GM21619 (cell line): ENCODE results near the gene SORCS2.

Experiments
- ATAC-seq: cut with Tn5 transposase; IDR thresholded peaks from one replicate; pipeline ENCODE4 v1.9.1; 2021; ENCODE audit not compliant: unreplicated experiment

SORCS2 gene

DNA sequence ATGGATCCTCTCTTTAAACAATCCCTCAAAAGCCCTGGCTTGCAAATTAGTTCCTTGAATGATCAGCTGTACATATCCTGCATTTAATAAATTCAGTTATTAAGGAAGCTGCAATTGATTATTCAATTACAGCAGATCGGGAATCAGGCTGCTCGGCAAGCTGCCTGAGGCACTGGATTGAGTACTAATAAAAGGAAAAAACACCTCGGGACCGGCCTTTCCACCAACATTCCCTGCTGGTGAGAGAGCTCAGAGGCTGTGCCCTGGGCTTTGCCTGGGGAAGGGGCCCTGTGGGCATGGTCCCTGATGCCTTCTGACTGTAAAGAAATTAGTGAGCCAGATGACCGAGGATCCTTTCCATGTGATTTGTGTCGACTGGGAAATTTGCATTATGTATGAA lies 69.2 kb downstream of the SORCS2 start:
- ATAC-seq = no peak

DNA sequence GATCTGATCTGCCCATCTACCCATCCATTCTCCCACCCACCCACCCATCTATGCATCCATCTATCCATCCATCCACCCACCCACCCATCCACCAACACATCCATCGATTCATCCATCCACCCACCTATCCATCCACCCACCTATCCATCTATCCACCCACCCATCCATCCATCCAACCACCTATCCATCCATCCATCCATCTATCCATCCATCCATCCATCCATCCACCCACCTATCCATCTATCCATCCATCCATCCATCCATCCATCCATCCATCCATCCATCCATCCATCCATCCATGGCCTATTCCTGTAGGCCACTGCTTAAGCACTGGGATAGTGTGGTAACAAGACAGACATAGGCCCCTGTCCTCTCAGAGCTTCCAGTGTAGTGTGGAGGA lies 69.8 kb downstream of the SORCS2 start:
- no peak for ATAC-seq

GRCh38 chr4:7263166-7263565 lies 70.8 kb downstream of the SORCS2 start:
- ATAC-seq = no peak

GRCh38 chr4:7264694-7265093 lies 72.4 kb downstream of the SORCS2 start:
- ATAC-seq = no peak

GRCh38 chr4:7266525-7267292 lies 74.4 kb downstream of the SORCS2 start:
- no peak for ATAC-seq

DNA sequence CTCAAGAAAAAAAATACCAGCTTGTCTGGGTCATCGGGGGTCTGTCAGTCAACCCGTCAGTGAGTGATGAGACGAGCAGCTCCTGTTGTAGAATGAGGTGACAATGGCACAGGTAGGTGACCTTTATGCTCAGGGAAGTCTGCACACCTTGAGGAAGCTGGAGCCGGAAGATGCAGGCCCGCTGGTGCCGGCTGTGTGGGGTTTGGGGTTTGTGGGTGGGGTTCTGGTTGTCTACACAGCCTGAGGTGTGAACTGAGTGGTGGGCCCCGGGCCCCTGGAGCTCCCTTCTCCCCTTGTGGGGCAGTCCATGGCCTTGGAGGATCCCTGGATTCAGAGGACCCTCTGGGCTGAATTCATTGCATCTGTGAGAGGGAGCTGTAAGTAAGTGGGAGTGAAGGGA lies 75.5 kb downstream of the SORCS2 start:
- ATAC-seq = no peak

GRCh38 chr4:7268941-7269340 lies 76.6 kb downstream of the SORCS2 start:
- ATAC-seq = no peak

GRCh38 chr4:7270121-7270520 lies 77.8 kb downstream of the SORCS2 start:
- ATAC-seq = no peak

DNA sequence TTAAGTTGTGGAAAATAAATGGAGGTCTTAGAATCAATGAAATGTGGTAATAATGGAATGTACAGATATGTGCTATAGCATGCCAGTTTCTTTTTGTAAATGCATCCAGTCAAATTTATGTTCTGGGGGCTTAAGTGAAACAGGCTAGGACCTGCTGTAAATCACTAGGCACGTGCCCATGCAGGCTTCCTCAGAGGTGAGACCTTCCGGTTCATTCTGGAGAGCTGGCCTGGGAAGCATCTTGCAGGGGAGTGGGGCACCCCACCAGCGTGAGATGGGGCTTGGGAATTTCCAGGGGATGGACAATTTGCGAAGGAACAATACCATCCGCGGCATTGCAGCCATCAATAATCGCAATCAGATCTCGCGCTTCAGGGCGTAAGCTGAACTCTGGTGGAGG lies 80.1 kb downstream of the SORCS2 start:
- ATAC-seq = no peak

GRCh38 chr4:7273738-7274297 lies 81.5 kb downstream of the SORCS2 start:
- ATAC-seq = no peak

DNA sequence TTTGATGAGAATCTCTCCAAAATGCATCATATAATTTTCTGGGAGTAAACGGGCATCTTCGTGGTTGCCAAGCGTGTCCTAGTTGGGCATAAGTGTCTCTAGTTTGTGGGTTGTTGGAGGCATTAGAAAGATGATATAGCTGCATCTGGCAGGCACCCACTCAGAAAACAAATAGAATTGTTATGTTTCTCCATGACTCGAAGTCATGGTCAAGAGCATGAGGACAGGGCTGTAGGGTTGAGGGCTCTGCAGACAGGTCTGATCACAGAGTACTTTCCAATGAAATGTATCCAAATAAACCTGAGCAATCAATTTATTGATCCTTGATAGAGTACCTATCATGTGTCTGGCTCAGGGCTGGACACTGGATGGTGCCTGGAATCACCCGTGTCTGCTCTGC lies 82.7 kb downstream of the SORCS2 start:
- no peak for ATAC-seq

GRCh38 chr4:7275490-7276154 lies 83.3 kb downstream of the SORCS2 start:
- ATAC-seq = no peak

DNA sequence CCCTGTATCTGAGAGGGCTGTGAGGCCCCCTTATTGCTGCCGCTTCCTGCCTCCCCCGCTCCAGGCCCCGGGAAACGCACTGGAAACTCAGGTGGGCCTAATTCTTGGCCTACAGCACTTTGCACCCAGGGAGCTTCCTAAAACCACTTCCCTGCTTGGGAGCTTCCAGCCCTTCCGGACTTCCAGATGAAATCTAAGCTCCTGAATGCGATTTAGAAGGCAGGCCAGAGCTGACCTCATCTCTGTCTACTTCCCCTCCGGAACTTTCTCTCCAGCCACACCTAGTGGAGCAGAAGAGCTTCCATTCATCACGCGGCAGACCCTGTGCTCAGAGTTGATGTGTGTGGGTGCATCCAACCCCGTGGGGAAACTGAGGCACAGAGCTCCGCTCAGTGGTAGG lies 84.2 kb downstream of the SORCS2 start:
- no peak for ATAC-seq

- ATAC-seq = no peak
Observed at GRCh38 chr4:7278071-7278765, 85.9 kb downstream of the SORCS2 start.

- no peak for ATAC-seq
Observed at GRCh38 chr4:7278981-7279380, 86.6 kb downstream of the SORCS2 start.

DNA sequence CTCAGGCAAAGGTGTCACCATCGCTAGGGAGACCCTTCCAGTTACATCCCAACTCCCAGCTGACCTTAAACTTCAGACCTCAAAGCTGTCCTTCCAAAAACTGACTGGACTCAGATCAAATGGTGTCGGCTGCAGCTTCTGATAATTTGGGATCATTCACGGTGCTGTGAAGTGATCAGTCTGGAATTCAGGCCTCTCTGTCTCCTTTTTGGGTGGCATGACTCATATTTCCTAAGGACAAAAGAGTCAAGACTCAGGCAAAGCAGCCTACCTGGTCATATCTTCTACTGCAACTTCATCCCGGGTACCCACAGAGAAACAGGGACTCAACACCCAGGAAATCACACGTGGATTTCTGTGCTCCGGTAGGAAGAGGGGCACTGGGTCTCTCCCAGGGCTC lies 87.6 kb downstream of the SORCS2 start:
- ATAC-seq = no peak

DNA sequence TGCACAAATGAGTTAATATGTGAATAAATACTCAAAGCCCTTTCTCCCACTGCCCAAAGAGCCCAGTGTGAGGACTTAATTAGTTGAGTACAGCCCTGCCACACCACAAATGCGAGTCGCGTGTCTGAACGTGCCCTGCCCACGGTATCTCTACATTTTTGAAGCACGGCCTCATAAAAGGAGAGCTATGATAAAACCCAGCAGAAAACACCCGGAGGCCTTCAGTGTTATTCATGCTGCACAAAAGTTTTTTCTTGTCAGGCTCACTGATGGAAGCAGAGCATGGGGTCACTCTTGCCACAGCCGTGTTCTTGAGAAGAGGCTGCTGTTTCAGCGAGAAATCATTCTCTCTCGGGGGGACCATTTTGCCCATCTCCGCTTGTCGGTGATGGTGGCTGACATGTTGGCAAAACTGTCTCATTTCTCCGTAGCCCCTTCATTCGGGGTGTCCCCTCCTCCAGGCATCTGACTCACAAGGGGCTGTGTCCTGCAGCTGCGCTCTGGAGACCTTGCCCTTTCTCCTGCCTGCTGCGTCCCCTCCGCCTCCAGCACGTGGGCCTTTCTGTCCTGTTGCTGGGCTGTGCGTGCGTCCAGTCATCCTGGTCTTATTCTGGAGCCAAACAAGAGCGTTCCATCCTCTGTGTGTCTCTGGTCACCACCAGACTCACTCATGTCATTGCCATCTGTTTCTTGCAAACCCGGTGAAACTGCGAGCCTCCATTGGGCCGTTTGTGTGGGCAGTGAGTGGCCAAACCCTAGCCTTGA lies 88.8 kb downstream of the SORCS2 start:
- ATAC-seq = no peak

- no peak for ATAC-seq
Observed at GRCh38 chr4:7281691-7282665, 89.6 kb downstream of the SORCS2 start.

- no peak for ATAC-seq
Observed at GRCh38 chr4:7282786-7283440, 90.6 kb downstream of the SORCS2 start.
